G401 (cell line): ENCODE data around the gene HIC1. TPM values are rescaled to one million over a fixed set of nuclear protein-coding genes. Genes with fewer than 3 reads are reported as not detected.

Experiments used
- DNase-seq: peaks from one replicate; pipeline ENCODE4 v3.0.0-alpha.2; 2015; ENCODE audit warnings: low spot score
- in situ Hi-C: cut with HindIII; loops from 2 replicates; pipeline ENCODE4 v1.10.0; 2016; ENCODE audit warnings: low sequenced_read_pairs, mixed read lengths
- total RNA-seq: library from RNA; depleted of rRNA; stranded (reverse); fragments of >200 nt; shearing (Covaris generic); gene quantifications from 2 replicates; pipeline ENCODE4 v1.2.3, GENCODE V29; 2014

Gene HIC1
- total RNA-seq, 1 experiment from 2014 or later: 37.8 TPM

- peak; percentile 76 for DNase-seq
- in situ Hi-C loops: no loop called here
Measured at GRCh38 chr17:2023692-2024571, 31.0 kb upstream of the HIC1 start.

- in situ Hi-C loops: loop anchor here (25.0 kb wide), 1 partner anchor 137 kb away; no protein-coding TSS in a partner anchor
- DNase-seq: no peak
Measured at GRCh38 chr17:2024572-2025219, 30.2 kb upstream of the HIC1 start.

GRCh38 chr17:2025220-2025621, 29.7 kb upstream of the HIC1 start, which contains the start of gene RTN4RL1:
TSS of gene RTN4RL1 (minus strand) at chr17:2025334. CDS start at chr17:2024865, 469 bp downstream.
- in situ Hi-C loops: loop anchor here (25.0 kb wide), 1 partner anchor 138 kb away; no protein-coding TSS in a partner anchor
- DNase-seq: peak; percentile 90

GRCh38 chr17:2025622-2026309, 29.1 kb upstream of the HIC1 start:
- DNase-seq: peak; percentile 64
- in situ Hi-C loops: loop anchor here (25.0 kb wide), 1 partner anchor 138 kb away; no protein-coding TSS in a partner anchor

GRCh38 chr17:2027528-2028233, 27.2 kb upstream of the HIC1 start:
- no peak for DNase-seq
- in situ Hi-C loops: loop anchor here (25.0 kb wide), 1 partner anchor 140 kb away; no protein-coding TSS in a partner anchor

- in situ Hi-C loops: loop anchor here (25.0 kb wide), 1 partner anchor 141 kb away; no protein-coding TSS in a partner anchor
- DNase-seq: no peak
Measured at GRCh38 chr17:2028234-2028614, 26.7 kb upstream of the HIC1 start.

- DNase-seq: no peak
- in situ Hi-C loops: loop anchor here (25.0 kb wide), 1 partner anchor 141 kb away; no protein-coding TSS in a partner anchor
Measured at GRCh38 chr17:2028737-2029136, 26.2 kb upstream of the HIC1 start.

GRCh38 chr17:2029911-2030778, 24.8 kb upstream of the HIC1 start, which contains the start of gene DPH1:
TSS of gene DPH1 (plus strand) at chr17:2030153. CDS start at chr17:2030170, 17 bp downstream.
- in situ Hi-C loops: loop anchor here (25.0 kb wide), 1 partner anchor 143 kb away; no protein-coding TSS in a partner anchor
- peak; percentile 96 for DNase-seq

GRCh38 chr17:2030779-2031163, 24.1 kb upstream of the HIC1 start:
- in situ Hi-C loops: loop anchor here (25.0 kb wide), 1 partner anchor 143 kb away; no protein-coding TSS in a partner anchor
- no peak for DNase-seq

GRCh38 chr17:2033153-2033552, 21.8 kb upstream of the HIC1 start:
- in situ Hi-C loops: loop anchor here (25.0 kb wide), 1 partner anchor 146 kb away; no protein-coding TSS in a partner anchor
- no peak for DNase-seq

GRCh38 chr17:2034157-2034556, 20.7 kb upstream of the HIC1 start:
- in situ Hi-C loops: loop anchor here (25.0 kb wide), 1 partner anchor 147 kb away; no protein-coding TSS in a partner anchor
- DNase-seq: no peak

GRCh38 chr17:2034806-2035540, 19.9 kb upstream of the HIC1 start:
- in situ Hi-C loops: loop anchor here (25.0 kb wide), 1 partner anchor 148 kb away; no protein-coding TSS in a partner anchor
- no peak for DNase-seq

GRCh38 chr17:2035541-2036488, 19.1 kb upstream of the HIC1 start:
- in situ Hi-C loops: loop anchor here (25.0 kb wide), 1 partner anchor 149 kb away; no protein-coding TSS in a partner anchor
- no peak for DNase-seq

GRCh38 chr17:2037155-2037554, 17.7 kb upstream of the HIC1 start:
- in situ Hi-C loops: loop anchor here (25.0 kb wide), 1 partner anchor 150 kb away; no protein-coding TSS in a partner anchor
- DNase-seq: no peak

GRCh38 chr17:2040219-2040827, 14.6 kb upstream of the HIC1 start:
- no peak for DNase-seq
- in situ Hi-C loops: loop anchor here (25.0 kb wide), 1 partner anchor 153 kb away; no protein-coding TSS in a partner anchor
